Raji (cell line): ENCODE results near the gene SLC6A8.

Source experiments
- POLR2A ChIP-seq: IDR thresholded peaks from 2 replicates; pipeline ENCODE4 v1.6.1; 2011; ENCODE audit warnings: low read depth, low read length, control low read depth; ENCODE audit not compliant: insufficient read depth

The SLC6A8 gene

DNA sequence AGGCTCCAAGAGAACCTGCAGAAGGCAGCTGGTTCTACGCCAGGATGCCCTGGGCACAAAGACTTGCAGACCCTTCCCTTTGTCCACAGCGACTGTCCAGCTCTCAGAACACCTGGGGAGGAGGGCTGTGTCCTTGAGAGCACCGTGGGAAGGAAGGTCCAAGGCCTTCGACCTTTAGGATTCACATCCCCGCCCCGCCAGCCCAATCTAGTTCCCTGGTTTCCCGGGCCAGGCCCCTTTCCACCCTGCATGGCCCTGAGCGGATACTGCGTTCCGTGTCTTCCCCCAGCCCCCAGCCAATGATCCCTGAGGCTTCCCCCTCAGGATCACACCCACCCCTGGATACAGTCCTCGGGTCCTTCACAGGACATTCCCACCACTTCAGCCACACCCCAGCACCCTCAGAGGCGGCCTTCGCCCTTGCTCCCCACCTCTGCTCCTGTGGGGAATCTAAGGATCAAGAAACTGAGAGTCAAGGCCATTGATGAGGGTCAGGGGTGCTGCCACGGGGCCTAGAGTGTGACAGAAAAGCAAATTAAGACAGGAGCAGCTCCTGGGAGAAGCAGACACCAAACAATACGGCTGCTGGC lies 46.0 kb downstream of the SLC6A8 start:
- TF ChIP-seq POLR2A = no peak

GRCh38 chrX:153734871-153735270 lies 47.1 kb downstream of the SLC6A8 start:
- no peak for TF ChIP-seq POLR2A

DNA sequence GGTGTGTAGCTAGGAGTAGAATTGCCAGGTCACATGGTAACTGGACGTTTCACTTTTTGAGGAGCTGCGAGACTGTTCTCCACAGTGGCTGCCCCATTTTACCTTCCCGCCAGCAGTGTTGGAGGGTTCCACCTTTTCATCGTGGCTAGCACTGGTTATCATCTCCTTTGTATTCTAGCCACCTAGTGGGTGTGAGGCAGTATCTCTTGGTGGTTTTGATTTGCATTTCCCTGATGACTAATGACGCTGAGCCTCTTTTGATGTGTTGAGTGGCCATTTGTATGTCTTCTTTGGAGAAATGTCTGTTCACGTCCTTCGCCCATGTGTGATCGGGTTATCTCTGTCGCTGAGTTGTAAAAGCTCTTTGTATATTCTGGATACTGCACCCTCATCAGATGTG lies 47.5 kb downstream of the SLC6A8 start:
- no peak for TF ChIP-seq POLR2A

GRCh38 chrX:153736071-153736820 lies 48.5 kb downstream of the SLC6A8 start:
- TF ChIP-seq POLR2A = no peak

DNA sequence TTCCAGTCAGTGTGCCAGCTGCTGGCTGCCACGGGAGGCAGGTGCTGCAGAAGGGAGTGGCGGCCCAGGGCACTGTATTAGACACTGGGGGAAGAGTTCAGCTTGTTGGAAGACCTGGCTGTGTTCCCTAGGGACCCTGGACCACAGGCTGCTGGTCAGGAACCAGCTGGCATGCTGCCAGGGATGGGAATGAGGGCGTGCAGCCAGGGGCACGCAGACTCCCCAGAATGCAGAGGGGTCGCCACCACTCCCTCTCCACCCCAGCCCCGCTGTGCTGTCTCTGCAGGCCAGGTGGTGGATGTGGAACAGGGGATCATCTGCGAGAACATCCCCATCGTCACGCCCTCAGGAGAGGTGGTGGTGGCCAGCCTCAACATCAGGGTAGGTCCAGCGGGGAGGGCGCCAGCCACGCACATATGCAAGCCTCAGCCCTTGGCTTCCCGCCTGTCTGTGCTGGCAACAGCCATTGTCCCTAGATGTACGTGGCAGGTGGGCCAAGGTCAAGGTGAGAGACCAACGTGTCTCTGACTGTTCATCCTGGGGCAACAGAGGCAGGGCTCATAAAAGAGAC lies 49.2 kb downstream of the SLC6A8 start:
- no peak for TF ChIP-seq POLR2A

GRCh38 chrX:153738056-153738605 lies 50.4 kb downstream of the SLC6A8 start:
- no peak for TF ChIP-seq POLR2A

DNA sequence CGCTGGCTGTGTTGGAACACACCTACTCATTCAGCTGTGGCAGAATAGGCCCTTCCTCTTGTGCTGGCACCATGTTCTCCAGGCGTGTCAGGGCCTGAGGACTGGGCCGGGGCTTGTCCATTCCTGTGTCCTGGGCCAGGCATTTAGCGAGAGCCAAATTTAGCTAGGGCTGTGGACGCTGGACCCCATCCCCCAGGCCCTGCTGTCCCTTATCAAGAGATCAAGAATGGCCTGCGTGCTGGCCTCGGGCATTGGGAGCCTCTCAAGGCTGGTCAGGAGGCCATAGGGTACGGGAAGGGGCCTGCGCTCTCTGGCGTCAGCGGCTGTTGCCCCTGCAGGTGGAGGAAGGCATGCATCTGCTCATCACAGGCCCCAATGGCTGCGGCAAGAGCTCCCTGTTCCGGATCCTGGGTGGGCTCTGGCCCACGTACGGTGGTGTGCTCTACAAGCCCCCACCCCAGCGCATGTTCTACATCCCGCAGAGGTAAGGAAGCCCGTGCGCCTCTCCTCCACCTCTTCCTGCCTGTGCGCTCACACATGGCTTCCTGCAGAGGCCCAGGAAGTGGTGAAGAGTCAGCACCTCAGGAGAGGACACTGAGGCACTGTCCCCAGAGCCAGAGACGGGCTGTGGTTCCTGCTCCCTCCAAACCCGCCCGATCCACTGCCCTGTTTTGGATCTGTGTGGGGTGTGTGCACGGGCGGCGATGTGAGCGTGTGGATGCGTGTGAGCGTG lies 52.2 kb downstream of the SLC6A8 start:
- no peak for TF ChIP-seq POLR2A

DNA sequence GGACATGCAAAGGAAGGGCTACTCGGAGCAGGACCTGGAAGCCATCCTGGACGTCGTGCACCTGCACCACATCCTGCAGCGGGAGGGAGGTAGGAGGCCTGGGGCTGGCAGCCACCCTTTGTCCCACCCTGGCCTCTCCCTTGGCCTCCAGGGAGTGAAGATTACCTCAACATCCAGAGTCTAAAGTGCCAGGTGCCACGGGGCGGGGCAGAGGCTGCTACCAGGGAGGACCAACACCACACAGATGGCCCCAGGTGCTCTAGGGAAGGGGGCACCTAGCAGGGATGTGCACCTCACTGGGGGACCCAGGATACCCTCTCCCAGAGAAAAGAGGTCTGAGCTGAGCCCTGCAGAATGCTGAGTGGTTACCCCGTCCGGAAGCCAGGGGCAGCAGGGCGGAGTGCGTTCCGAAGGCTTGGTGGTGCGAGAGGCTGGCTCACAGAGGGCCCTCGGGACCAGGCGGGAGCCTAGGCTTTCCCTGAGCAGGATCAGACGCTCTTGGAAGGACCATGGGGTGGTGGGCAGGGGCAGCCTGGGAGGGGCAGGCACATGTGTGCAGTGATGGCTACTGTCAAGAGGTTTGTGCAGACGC lies 53.0 kb downstream of the SLC6A8 start:
- no peak for TF ChIP-seq POLR2A

DNA sequence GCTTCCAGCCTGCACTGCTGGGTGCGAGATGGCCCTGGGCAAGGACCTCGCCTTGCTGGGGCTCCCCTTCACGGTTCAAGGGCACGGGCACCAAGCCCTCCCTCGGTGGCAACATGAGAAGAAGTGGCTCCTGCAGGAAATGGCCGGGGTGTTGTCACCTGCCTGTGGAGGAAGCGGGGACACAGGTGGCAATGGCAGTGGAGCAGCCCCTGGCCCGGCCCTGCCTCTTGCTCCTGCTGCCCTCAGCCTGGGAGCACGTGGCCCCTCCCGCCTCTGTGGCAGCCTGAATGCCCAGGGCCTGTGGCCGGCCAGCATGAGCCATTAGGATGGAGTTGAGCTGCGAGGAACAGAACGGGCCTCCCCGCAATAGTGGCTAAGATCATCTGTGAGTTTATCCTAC lies 53.7 kb downstream of the SLC6A8 start:
- no peak for TF ChIP-seq POLR2A

DNA sequence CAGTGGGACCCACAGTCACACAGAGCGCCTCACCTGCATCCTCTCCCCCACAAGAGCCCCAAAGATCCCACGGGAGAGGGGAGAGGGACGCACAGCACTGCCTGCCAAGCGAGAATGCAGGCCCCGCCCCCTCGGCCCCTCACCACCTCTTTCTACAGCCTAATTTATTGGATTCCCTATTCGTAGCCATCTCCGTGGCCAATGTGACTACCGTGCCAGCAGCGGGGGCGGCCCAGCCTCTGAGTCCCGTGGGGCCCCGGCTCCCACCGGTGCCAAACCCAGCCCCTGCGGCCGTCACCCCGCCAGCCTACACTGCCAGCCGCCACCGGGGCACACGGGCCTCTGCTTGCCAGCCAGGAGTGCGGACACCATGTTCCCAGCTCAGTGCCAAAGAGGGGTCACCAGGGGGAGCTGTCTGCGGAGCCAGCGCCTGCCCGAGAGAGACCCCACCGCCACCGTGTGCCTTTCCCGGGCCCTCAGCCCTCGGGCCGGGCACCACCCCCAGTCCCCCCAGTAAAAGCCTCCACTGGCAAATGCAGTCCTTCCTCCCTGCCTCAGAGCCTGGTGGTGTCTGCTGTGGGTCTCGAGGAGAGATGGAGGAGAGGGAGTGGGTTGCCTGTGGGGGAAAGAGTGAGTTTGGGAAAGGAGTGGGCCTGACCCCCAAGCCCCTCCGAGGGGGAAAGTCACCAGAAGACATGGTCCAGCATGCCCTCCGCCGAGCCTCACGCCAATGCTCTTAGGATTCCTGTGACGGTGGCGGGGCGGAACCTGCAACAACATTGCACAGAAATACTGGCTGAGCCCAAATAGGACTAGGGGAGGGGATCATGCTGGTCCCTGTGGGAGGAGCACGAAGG lies 56.7 kb downstream of the SLC6A8 start:
- TF ChIP-seq POLR2A = no peak
